NB4 (cell line): ENCODE data around the gene CIITA.

Experiments used
- DNase-seq: peaks from one replicate; pipeline ENCODE4 v3.0.0; 2010; ENCODE audit warnings: low read depth
- H3K4me3 ChIP-seq: one replicate; pipeline ENCODE4 v1.5.1; 2011; ENCODE audit warnings: mild to moderate bottlenecking, low read depth, low read length, moderate library complexity
- MYC ChIP-seq: IDR thresholded peaks from 2 replicates; pipeline ENCODE4 v1.6.1; 2011; ENCODE audit warnings: low read depth, low read length
- POLR2A ChIP-seq: IDR thresholded peaks from 2 replicates; pipeline ENCODE4 v1.6.1; 2011; ENCODE audit warnings: mild to moderate bottlenecking; ENCODE audit not compliant: insufficient read length; ENCODE audit errors: extremely low read depth
- TF ChIP-seq, protein P1 (sequence below): IDR thresholded peaks from 2 replicates; pipeline ENCODE4 v1.6.1; 2011; ENCODE audit warnings: low read depth, low read length
- TF ChIP-seq, protein P2 (sequence below): IDR thresholded peaks from one replicate; pipeline ENCODE4 v1.5.1; 2012; ENCODE audit warnings: low read depth, low read length

CIITA gene

GRCh38 chr16:10918294-10919002, 41.4 kb downstream of the CIITA start:
- H3K4me3 ChIP-seq: no peak overlapping the region
- TF ChIP-seq, protein P1, sequence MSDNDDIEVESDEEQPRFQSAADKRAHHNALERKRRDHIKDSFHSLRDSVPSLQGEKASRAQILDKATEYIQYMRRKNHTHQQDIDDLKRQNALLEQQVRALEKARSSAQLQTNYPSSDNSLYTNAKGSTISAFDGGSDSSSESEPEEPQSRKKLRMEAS: peak; percentile 33; the same call in 1 of the 2 replicates
- TF ChIP-seq, protein P2, sequence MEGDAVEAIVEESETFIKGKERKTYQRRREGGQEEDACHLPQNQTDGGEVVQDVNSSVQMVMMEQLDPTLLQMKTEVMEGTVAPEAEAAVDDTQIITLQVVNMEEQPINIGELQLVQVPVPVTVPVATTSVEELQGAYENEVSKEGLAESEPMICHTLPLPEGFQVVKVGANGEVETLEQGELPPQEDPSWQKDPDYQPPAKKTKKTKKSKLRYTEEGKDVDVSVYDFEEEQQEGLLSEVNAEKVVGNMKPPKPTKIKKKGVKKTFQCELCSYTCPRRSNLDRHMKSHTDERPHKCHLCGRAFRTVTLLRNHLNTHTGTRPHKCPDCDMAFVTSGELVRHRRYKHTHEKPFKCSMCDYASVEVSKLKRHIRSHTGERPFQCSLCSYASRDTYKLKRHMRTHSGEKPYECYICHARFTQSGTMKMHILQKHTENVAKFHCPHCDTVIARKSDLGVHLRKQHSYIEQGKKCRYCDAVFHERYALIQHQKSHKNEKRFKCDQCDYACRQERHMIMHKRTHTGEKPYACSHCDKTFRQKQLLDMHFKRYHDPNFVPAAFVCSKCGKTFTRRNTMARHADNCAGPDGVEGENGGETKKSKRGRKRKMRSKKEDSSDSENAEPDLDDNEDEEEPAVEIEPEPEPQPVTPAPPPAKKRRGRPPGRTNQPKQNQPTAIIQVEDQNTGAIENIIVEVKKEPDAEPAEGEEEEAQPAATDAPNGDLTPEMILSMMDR: peak; percentile 99
- TF ChIP-seq MYC: no peak
- peak; percentile 91 for DNase-seq

DNA sequence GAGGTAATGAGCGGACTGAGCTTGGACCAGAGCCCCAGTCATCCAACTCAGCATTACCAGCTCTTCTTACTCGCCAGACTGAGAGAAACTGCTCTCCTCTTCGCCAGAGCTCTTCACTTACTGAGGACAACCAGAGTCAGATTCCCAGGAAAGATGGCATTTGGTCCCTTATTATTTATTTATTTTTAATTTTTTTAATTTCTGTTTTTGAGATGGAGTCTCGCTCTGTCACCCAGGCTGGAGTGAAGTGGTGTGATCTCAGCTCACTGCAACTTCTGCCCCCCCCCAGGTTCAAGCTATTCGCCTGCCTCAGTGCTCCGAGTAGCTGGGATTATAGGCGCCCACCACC, 42.0 kb downstream of the CIITA start:
- TF ChIP-seq MYC (no peak), POLR2A (no peak)
- TF ChIP-seq, protein P2: no peak
- TF ChIP-seq, protein P1: no peak
- H3K4me3 ChIP-seq: no peak overlapping the region
- no peak for DNase-seq

DNA sequence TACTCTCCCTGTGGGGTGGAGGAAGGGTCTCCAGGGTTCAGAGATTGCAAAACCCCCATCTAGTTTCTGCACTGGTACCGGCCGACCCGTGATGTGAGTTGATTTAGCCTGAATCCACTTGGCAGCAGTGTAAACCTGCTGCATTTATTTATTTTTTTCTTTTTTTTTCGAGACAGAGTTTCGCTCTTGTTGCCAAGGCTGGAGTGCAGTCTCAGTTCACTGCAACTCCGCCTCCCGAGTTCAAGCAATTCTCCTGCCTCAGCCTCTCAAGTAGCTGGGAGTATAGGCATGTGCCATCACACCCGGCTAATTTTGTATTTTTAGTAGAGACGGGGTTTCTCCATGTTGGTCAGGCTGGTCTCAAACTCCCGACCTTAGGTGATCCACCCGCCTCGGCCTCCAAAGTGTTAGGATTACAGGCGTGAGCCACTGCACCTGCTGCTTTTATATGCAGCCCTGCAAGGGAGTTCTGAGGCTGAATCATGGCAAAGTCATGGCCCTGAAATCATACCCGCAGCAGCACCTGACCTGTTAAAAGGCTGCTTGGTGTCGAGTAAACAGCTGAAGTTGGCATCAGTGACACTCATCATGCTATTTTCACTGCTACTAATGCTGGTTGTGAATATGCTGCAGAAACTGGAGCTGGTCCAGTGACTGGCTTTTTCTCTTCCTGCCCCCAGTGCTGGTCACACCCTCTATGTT, 43.9 kb downstream of the CIITA start:
- no peak overlapping the region for H3K4me3 ChIP-seq
- DNase-seq: no peak
- TF ChIP-seq MYC (no peak), POLR2A (no peak)
- TF ChIP-seq, protein P2: no peak
- TF ChIP-seq, protein P1: no peak

GRCh38 chr16:10921536-10922327, 44.7 kb downstream of the CIITA start:
- TF ChIP-seq POLR2A: no peak
- no peak for TF ChIP-seq MYC
- TF ChIP-seq, protein P1: no peak
- TF ChIP-seq, protein P2: no peak
- no peak for DNase-seq
- H3K4me3 ChIP-seq: no peak overlapping the region

GRCh38 chr16:10922328-10923145, 45.5 kb downstream of the CIITA start:
- H3K4me3 ChIP-seq: no peak overlapping the region
- no peak for DNase-seq
- TF ChIP-seq, protein P2: no peak
- TF ChIP-seq POLR2A (no peak), MYC (no peak)
- TF ChIP-seq, protein P1: no peak
